ENCODE results near the gene COX4I2. TPM values are rescaled to one million over a fixed set of nuclear protein-coding genes. Genes with fewer than 3 reads are reported as not detected.
"Not testable (repeated sequence)": the region's sequence is repeated elsewhere in the genome, so short reads cannot be mapped to it uniquely, and the experiment has no call there.

COX4I2 gene
- total and polyA plus RNA-seq, 2 of the 8 experiments (the other 6 are each of a cell fraction or from before 2014, with no cell fraction given) = 0.26 TPM; not detected in 1

DNA sequence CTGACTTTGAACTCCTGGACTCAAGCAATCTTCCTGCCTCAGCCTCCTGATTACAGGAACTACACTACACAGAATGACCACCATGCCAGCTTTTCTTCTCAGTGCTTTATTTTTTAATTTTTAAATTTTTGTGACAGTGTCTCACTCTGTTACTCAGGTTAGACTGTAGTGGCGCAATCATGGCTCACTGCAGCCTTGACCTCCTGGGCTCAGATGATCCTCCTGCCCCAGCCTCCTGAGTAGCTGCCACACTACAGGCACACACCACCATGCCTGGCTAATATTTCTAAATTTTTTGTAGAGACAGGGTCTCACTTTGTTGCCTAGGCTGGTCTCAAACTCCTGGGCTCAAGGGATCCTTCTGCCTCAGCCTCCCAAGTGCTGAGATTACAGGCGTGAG lies 31.2 kb downstream of the COX4I2 start:
- H3K9me3 ChIP-seq (ENCODE audit: insufficient read depth in 2 of 2, low read depth in 1 of 2, low read length in 1 of 2); POLR2A ChIA-PET (ENCODE audit: partially characterized antibody); H3K4me3 ChIP-seq (ENCODE audit: extremely low read depth in 1 of 4, insufficient read depth in 2 of 4, low read depth in 3 of 4, low read length in 4 of 4); H3K4me2 ChIP-seq (ENCODE audit: insufficient read depth in 1 of 2, low read depth in 2 of 2, low read length in 2 of 2); FAIRE-seq; H3K18ac ChIP-seq (ENCODE audit: extremely low read depth, low read length); H2BK15ac ChIP-seq (ENCODE audit: low read length); DNase-seq (ENCODE audit: low read depth in 1 of 2, low spot score in 2 of 2); H2AFZ ChIP-seq (ENCODE audit: low read length); H4K91ac ChIP-seq (replicated peaks; ENCODE audit: insufficient read length, low read length); H3K23me2 ChIP-seq (ENCODE audit: low read depth, low read length); H3K9ac ChIP-seq (replicated peaks in 1 of 4; ENCODE audit: extremely low read depth in 1 of 4, low read depth in 3 of 4, low read length in 3 of 4); H4K20me1 ChIP-seq (replicated peaks in 1 of 2; ENCODE audit: control insufficient read depth in 1 of 2, insufficient read depth in 2 of 2, low read length in 2 of 2); H3K27me3 ChIP-seq (replicated peaks in 1 of 4; ENCODE audit: control insufficient read depth in 3 of 4, extremely low read depth in 1 of 4, insufficient read depth in 3 of 4, low read length in 3 of 4); H4K8ac ChIP-seq (ENCODE audit: extremely low read depth, insufficient read depth, low read length); H2AK5ac ChIP-seq (ENCODE audit: low read depth, low read length); H3K79me2 ChIP-seq (ENCODE audit: control insufficient read depth in 1 of 2, insufficient read depth in 2 of 2, low read length in 2 of 2); H3K56ac ChIP-seq (replicated peaks; ENCODE audit: insufficient read length, low read depth, low read length); H2BK20ac ChIP-seq (ENCODE audit: low read length); H3K4ac ChIP-seq (replicated peaks; ENCODE audit: insufficient read length, low read depth, low read length); H3K79me1 ChIP-seq (ENCODE audit: low read depth, low read length); H3K23ac ChIP-seq (ENCODE audit: insufficient read length); H2BK120ac ChIP-seq (replicated peaks; ENCODE audit: low read depth, low read length); H3K14ac ChIP-seq (ENCODE audit: insufficient read length); H2BK5ac ChIP-seq (ENCODE audit: low read depth, low read length); H3K27ac ChIP-seq (ENCODE audit: low read depth, low read length); H4K5ac ChIP-seq (ENCODE audit: insufficient read length, low read depth, low read length); H3K4me1 ChIP-seq (replicated peaks in 1 of 4; ENCODE audit: control insufficient read depth in 3 of 4, insufficient read depth in 4 of 4, low read length in 3 of 4); H2BK12ac ChIP-seq (ENCODE audit: low read depth, low read length): not testable (repeated sequence)
- 93% methylated on average over 2 of the region's 2 CpGs; no CpG with 5 or more reads in 1 of the 2 experiments for WGBS, 2 experiments (ENCODE audit: extremely low coverage in 1 of 2, insufficient coverage in 1 of 2, insufficient read length in 1 of 2, insufficient replicate concordance in 2 of 2, low coverage in 1 of 2, low lambda C conversion rate in 2 of 2, missing lambda C conversion rate in 1 of 2)
- CTCF ChIA-PET (ENCODE audit: partially characterized antibody) = interaction anchor here (0.7 to 9.3 kb wide), 4 partner anchors 8 to 55 kb away, joined by 3 to 52 read pairs (median 6); no protein-coding TSS in a partner anchor
- peaks cover 0 to 13% (median 6%) of the 10 kb centered on the region in 4 experiments; a peak in 4 of 8 replicates for H3K36me3 ChIP-seq (ENCODE audit: control insufficient read depth in 2 of 4, insufficient read depth in 4 of 4, low read length in 3 of 4)

All from H1 (cell line).